A673 (cell line): Measurements from ENCODE around the gene PRCD. TPM values are rescaled to one million over a fixed set of nuclear protein-coding genes. Genes with fewer than 3 reads are reported as not detected.

Source experiments
- BruUV-seq: library from RNA; stranded (reverse); fragments of 400-500 nt; replicated peaks from 2 replicates; lab custom pipeline; 2021; lab: Mats Ljungman, UMichigan
- CTCF ChIA-PET: fragments of 300-600 bp; sonication (Branson Sonifier 250); formaldehyde crosslinking; loops from one replicate; lab custom pipeline; 2022; ENCODE audit warnings: antibody characterized with exemption; lab: Charles Lee
- POLR2A ChIA-PET: fragments of 300-600 bp; sonication (Branson Sonifier 250); formaldehyde crosslinking; loops from one replicate; lab custom pipeline; 2022; ENCODE audit warnings: antibody characterized with exemption; ENCODE audit not compliant: low non-redundant PET; lab: Charles Lee
- DNase-seq: peaks from one replicate; pipeline ENCODE4 v3.0.0-alpha.2; 2015; ENCODE audit warnings: low spot score
- H3K27ac ChIP-seq: fragments of 200-600 bp; sonication (generic); 2 replicates; pipeline ENCODE4 v1.5.1; 2016; ENCODE audit warnings: mixed run types, low read depth, mild to moderate bottlenecking, mixed read lengths, antibody characterized with exemption, low read length; ENCODE audit not compliant: poor library complexity, severe bottlenecking
- H3K27me3 ChIP-seq: fragments of 200-600 bp; sonication (generic); replicated peaks from 2 replicates; pipeline ENCODE4 v1.6.1; 2017; ENCODE audit warnings: mixed run types, low read depth, mild to moderate bottlenecking, mixed read lengths, antibody characterized with exemption, low read length; ENCODE audit not compliant: insufficient read depth, poor library complexity
- H3K36me3 ChIP-seq: fragments of 200-600 bp; sonication (generic); 2 replicates; pipeline ENCODE4 v1.6.1; 2016; ENCODE audit warnings: mixed run types, mild to moderate bottlenecking, mixed read lengths, antibody characterized with exemption, low read length; ENCODE audit not compliant: insufficient read depth, poor library complexity, severe bottlenecking
- H3K4me1 ChIP-seq: fragments of 200-600 bp; sonication (generic); 2 replicates; pipeline ENCODE4 v1.6.1; 2017; ENCODE audit warnings: mixed run types, mild to moderate bottlenecking, mixed read lengths, antibody characterized with exemption, low read length; ENCODE audit not compliant: insufficient read depth, poor library complexity, severe bottlenecking
- H3K4me3 ChIP-seq: fragments of 200-600 bp; sonication (generic); 2 replicates; pipeline ENCODE4 v1.5.1; 2016; ENCODE audit warnings: low read depth, mixed run types, mild to moderate bottlenecking, mixed read lengths, low read length; ENCODE audit not compliant: poor library complexity, severe bottlenecking
- H3K9me3 ChIP-seq: fragments of 200-600 bp; sonication (generic); 2 replicates; pipeline ENCODE4 v1.6.1; 2016; ENCODE audit warnings: mixed run types, low read depth, mild to moderate bottlenecking, mixed read lengths, antibody characterized with exemption, low read length; ENCODE audit not compliant: poor library complexity, severe bottlenecking
- EZH2 ChIP-seq: fragments of 200-600 bp; sonication (generic); IDR thresholded peaks from 2 replicates; pipeline ENCODE4 v1.6.1; 2017; ENCODE audit warnings: borderline replicate concordance, low read depth, mild to moderate bottlenecking, mixed read lengths, antibody characterized with exemption, low read length; ENCODE audit not compliant: poor library complexity, severe bottlenecking
- intact Hi-C: fragments of 100-400 bp; cut with micrococcal nuclease; formaldehyde crosslinking; loops from one replicate; pipeline ENCODE4 v1.10.0; 2022; ENCODE audit not compliant: unreplicated experiment
- total RNA-seq: library from RNA; stranded (reverse); gene quantifications from 2 replicates; pipeline ENCODE4 v1.2.3, GENCODE V29; 2021
- TF ChIP-seq, protein P1 (sequence below): fragments of 300-800, 200-600 bp; sonication (generic); conservative IDR thresholded peaks from 2 replicates; pipeline ENCODE4 v1.5.1; 2017; ENCODE audit warnings: low read depth, mild to moderate bottlenecking, antibody characterized with exemption, low read length, moderate library complexity, mixed read lengths

PRCD gene
- total RNA-seq, 1 experiment from 2014 or later, result not detected

DNA sequence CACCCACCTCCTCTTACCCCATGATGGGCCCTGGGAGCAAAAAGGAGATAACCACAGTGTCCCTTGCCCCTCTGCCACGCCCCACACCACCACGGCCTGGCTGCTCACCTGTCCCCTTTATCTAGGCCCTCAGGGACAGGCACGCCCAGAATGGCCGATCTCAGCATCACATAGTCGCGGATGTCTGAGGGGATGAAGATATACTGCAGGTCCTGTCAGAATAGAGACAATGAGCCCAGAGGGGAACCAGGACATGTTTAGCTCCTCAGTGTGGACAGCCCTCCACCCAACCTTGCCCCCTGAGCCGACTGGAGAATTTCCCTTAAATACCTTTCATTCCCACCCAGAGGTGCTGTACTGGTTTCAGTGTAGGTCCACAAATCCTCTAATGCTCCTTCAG is 30.6 kb downstream of the PRCD start:
- H3K27ac ChIP-seq, result no peak overlapping the region
- ChIA-PET POLR2A (interaction anchor here (0.7 kb wide), 1 partner anchor 1249 kb away, joined by 3 read pairs; no protein-coding TSS in a partner anchor), CTCF (no interaction called here)
- DNase-seq, result no peak
- no peak overlapping the region for H3K4me3 ChIP-seq
- H3K9me3 ChIP-seq, result no peaks in the 10 kb centered on the region
- no peak for TF ChIP-seq EZH2
- TF ChIP-seq, protein P1, sequence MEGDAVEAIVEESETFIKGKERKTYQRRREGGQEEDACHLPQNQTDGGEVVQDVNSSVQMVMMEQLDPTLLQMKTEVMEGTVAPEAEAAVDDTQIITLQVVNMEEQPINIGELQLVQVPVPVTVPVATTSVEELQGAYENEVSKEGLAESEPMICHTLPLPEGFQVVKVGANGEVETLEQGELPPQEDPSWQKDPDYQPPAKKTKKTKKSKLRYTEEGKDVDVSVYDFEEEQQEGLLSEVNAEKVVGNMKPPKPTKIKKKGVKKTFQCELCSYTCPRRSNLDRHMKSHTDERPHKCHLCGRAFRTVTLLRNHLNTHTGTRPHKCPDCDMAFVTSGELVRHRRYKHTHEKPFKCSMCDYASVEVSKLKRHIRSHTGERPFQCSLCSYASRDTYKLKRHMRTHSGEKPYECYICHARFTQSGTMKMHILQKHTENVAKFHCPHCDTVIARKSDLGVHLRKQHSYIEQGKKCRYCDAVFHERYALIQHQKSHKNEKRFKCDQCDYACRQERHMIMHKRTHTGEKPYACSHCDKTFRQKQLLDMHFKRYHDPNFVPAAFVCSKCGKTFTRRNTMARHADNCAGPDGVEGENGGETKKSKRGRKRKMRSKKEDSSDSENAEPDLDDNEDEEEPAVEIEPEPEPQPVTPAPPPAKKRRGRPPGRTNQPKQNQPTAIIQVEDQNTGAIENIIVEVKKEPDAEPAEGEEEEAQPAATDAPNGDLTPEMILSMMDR, result no peak
- H3K27me3 ChIP-seq, result no peaks in the 10 kb centered on the region
- no peaks in the 10 kb centered on the region for H3K4me1 ChIP-seq
- peaks cover 23% of the 10 kb centered on the region for H3K36me3 ChIP-seq
- intact Hi-C loops, result no loop called here
- BruUV-seq, result no TSS peak

DNA sequence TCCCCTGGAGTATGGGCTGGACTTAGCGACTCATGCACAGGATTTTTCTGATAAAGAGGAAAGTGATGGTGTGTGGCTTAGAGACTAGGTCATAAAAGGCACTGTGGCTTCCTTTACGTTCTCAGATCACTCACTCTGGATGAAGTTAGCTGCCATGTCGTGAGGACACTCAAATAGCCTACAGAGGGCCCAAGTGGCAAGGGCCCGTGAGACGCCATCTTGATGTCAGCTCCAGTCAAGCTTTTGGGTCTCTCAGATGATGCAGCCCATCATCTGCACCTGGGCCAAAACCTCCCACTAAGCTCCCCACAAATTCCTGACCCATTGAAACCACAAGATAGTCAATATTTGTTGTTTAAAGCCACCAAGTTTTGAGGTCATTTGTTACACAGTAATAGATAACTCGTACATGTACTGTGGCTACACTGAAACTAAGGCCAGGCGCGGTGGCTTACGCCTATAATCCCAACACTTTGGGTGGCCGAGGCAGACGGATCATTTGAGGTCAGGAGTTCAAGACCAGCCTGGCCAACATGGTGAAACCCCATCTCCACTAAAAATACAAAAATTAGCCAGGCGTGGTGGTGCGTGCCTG is 31.1 kb downstream of the PRCD start:
- H3K27ac ChIP-seq, result no peak overlapping the region
- H3K27me3 ChIP-seq, result no peaks in the 10 kb centered on the region
- no TSS peak for BruUV-seq
- no peak for DNase-seq
- peaks cover 18% of the 10 kb centered on the region for H3K36me3 ChIP-seq
- CTCF ChIA-PET, result no interaction called here
- TF ChIP-seq, protein P1, result no peak
- no peak for TF ChIP-seq EZH2
- intact Hi-C loops, result no loop called here
- H3K9me3 ChIP-seq, result no peaks in the 10 kb centered on the region
- POLR2A ChIA-PET, result no interaction called here
- H3K4me1 ChIP-seq, result no peaks in the 10 kb centered on the region
- no peak overlapping the region for H3K4me3 ChIP-seq

DNA sequence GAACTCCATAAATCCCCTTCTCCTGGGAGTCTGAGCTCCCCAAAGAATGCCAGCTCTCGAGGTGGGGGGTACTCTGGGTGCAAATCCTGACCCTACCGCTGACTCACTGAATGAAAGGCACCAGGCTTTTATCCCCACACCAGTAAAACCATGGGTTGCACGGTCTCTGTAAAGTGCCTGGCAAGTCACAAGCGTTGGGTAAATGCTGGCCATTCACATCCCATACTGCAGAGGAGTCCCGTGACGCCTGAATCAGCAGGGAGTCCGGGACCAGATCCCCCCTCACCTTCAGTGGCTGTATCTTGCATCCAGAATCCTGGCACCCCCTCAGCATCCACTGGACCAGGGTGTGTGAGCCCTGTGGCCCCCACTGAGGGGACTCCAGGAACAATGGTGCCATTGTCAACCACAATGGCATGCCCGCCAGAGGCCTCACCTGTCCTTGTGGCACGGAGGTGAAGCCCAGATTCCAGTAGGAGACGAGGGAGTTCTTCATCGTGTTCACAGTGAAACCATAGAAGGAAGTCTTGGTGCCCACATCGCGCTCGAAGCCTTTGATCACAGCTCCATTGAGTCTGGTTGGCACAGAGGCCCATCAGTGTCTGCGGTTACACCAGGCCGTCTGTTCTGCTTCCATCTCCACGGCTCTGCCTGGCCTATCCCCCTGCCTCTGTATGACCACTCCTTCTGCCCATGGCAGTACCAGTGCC is 32.5 kb downstream of the PRCD start:
- Histone ChIP-seq H3K27ac (no peak overlapping the region), H3K27me3 (no peaks in the 10 kb centered on the region), H3K4me3 (no peak overlapping the region), H3K36me3 (peaks cover 6% of the 10 kb centered on the region), H3K4me1 (no peaks in the 10 kb centered on the region), H3K9me3 (no peaks in the 10 kb centered on the region)
- no peak for DNase-seq
- intact Hi-C loops, result no loop called here
- no TSS peak for BruUV-seq
- TF ChIP-seq, protein P1, result no peak
- TF ChIP-seq EZH2, result no peak
- POLR2A ChIA-PET, result interaction anchor here (1.0 kb wide), 1 partner anchor 12 kb away, joined by 3 read pairs; no protein-coding TSS in a partner anchor
- CTCF ChIA-PET, result no interaction called here
